GM19395 (cell line): ENCODE results near the gene KCNJ18.
"Not testable (repeated sequence)": the region's sequence is repeated elsewhere in the genome, so short reads cannot be mapped to it uniquely, and the experiment has no call there.

Experiments
- ATAC-seq: cut with Tn5 transposase; IDR thresholded peaks from one replicate; pipeline ENCODE4 v1.9.1; 2021; ENCODE audit warnings: mild to moderate bottlenecking, moderate library complexity; ENCODE audit not compliant: unreplicated experiment

KCNJ18 gene

GRCh38 chr17:21670361-21671155 lies 21.8 kb upstream of the KCNJ18 start:
- ATAC-seq = not testable (repeated sequence)

- not testable (repeated sequence) for ATAC-seq
Observed at GRCh38 chr17:21671437-21671836, 20.9 kb upstream of the KCNJ18 start.

GRCh38 chr17:21671871-21672270 lies 20.5 kb upstream of the KCNJ18 start:
- ATAC-seq = not testable (repeated sequence)

DNA sequence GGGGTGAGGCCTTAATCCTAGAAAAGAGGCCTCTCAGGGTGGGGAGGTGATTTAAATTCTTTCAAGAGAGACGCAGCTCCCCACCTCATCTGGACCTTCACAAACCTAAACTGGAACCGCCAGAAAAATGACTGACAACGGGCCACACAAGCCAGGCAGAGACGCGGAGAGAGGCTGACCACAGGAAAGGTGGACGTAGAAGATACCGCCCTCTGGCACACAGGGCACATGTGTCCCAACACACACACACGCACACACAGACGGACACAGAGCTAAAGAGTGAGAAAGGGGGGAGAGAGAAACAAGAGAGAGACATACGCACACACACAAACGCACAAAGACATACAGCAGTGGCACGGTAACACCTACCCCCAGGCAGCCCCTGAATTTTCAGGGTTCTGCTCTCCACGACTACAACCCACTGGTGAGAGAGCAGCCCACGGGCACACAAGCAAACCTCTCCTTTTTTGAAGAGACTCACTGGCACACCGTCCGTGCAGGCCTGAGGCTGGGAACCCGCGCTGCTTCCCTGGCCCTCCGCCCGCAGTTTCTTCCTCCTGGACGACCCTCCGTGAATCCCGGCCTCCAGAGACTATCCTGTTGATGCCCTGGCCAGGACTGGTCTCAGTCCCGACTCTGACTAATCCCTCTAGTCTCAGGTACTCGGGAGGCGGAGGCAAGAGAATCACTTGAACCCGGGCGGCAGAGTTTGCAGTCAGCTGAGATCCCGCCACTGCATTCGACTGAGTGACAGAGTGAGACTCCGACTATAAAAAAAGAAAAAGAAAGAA lies 18.7 kb upstream of the KCNJ18 start:
- not testable (repeated sequence) for ATAC-seq

DNA sequence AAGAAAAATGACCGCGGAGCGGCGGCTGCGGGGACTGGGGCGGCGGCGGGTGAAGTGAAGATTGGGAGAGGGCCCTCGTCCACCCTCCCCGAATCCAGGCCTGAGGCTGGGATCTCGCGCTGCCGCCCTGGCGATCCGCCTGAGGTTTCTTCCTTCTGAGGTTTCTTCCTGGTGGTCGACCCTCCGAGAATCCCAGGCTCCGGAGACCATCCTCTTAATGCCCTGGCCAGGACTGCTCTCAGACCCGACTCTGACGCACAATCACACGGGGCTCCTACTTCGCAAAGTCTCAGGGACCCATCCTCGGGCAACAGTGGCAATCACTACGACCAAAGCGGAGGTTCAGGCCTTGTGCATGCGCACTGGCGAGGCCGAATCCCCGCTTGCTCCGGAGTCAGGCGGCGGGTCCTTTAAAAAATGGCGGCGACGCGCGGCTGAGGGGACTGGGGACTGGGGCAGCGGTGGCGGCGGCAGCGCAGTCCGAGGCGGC lies 18.0 kb upstream of the KCNJ18 start:
- ATAC-seq = no peak

DNA sequence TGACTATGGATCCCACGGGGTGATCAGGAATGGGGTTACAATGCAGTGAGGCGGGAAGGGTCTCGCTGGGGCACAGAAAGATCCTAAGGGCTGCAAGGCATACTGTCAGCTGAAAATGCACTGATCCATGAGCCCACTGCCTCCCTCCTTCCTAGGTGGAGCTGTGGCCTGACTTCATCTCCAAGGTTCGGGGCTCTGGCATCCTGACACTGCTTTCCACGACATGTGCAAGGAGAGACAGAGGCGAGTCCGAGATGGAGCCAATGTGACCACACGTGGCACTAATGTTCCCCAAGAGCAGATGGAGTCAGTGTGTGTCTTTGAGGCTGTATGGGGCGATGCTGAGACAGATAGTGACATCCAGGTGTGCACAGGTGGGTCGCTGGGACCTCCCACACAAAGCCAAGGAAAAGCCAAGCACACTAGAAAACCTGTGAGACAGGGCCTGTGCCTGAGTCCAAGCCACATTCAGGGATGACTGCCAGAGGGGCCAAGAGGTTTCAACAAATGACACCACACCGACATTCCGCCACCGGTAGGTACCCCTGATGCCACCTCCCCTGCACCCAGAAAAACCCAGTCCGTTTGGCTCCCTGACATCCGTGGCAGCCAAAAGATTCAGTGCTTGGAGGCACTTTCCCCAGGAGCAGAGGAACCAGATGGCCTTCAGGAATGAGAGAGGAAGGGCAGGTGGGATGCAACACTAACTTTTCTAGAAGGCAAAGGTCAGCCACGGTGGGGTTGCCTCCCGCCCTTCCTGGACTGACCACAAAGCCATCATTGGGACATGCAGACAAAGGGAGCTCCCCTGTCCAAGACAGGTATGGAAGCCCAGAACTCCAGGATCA lies 17.2 kb upstream of the KCNJ18 start:
- not testable (repeated sequence) for ATAC-seq

GRCh38 chr17:21675739-21676130 lies 16.6 kb upstream of the KCNJ18 start:
- ATAC-seq = not testable (repeated sequence)

- no peak for ATAC-seq
Observed at GRCh38 chr17:21676281-21677111, 15.8 kb upstream of the KCNJ18 start.

- no peak for ATAC-seq
Observed at GRCh38 chr17:21677126-21677910, 15.0 kb upstream of the KCNJ18 start.

DNA sequence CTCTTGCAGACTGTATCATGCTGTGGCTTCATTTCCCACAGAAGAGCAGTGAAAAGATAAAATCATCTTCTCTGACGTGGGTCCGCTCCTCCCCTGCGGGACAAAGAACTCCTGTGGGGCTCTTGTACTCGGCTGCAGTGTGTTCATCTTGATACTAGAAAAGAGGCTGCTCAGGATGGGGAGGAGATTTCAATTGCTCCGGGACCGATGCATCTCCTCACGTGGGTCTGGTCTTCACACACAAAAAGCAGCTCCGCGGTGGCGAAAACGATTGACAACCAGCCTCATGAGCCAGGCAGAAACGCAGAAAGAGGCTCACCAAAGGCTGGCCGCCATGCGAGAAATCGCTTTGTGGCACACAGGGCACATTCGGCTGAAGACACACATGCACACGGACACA lies 14.4 kb upstream of the KCNJ18 start:
- no peak for ATAC-seq

DNA sequence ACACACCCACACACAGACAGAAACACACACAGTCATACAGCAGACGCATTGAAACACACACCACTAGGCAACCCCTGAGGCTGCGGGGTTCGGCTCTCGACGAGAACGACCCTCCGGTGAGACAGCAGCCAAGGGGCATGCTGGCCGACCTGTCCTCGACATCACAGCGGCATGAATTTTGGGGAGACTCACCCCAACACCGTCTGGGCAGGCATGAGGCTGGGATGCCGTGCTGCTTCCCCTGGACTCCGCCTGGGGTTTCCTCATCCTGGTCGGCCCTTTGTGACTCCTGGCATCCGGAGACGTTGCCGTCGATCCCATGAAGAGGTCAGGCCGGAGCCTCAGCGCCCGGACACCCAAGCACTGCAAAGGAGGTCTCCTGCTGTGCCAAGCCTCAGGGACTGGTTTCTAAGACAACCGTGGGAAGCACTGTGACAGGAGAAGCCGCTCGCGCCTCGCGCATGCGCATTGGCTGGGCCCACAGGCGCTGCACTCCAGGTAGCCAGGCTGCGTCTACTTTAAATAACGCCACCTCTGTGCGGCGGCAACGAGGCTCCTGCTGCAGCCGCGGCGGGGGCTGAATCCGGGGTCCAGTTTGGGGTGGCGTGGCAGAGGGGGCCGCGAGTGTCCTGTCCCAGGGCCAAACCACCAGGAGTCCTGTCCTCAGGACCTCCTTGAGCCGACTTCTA lies 13.8 kb upstream of the KCNJ18 start:
- no peak for ATAC-seq

- no peak for ATAC-seq
Observed at GRCh38 chr17:21679256-21680146, 12.8 kb upstream of the KCNJ18 start.

GRCh38 chr17:21680366-21680765 lies 12.0 kb upstream of the KCNJ18 start:
- ATAC-seq = no peak

GRCh38 chr17:21680850-21681351 lies 11.4 kb upstream of the KCNJ18 start:
- ATAC-seq = not testable (repeated sequence)

DNA sequence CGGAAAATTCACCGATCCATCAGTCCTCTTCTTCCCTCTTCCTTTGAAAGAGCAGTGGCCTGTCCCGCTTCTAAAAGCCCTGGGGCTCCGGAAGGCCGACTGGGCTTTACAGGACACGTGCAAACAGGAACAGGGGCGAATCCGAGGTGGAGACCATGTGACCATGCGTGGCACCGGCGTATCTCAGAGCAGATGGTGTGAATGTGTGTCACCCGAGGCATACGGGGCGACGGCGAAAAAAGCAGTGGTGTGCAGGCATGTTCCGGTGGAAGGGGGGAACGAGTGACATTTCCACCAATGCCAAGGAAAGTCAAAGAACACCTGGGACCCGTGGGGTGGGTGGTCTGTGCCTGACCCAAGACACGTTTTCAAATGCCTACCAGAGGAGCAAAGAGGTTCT lies 10.7 kb upstream of the KCNJ18 start:
- ATAC-seq = not testable (repeated sequence)

DNA sequence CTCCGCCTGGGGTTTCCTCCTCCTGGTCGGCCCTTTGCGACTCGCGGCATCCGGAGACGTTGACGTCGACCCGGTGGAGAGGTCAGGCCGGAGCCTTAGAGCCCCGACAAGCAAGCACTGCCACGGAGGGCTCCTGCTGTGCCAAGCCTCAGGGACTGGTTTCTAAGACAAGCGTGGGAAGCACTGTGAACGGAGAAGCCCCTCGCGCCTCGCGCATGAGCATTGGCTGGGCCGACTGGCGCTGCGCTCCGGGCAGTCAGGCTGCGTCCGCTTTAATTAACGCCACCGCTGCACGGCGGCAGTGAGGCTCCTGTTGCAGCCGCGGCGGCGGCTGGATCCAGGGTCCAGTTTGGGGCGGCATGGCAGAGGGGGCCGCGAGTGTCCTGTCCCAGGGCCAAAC lies 10.2 kb upstream of the KCNJ18 start:
- ATAC-seq = not testable (repeated sequence)

DNA sequence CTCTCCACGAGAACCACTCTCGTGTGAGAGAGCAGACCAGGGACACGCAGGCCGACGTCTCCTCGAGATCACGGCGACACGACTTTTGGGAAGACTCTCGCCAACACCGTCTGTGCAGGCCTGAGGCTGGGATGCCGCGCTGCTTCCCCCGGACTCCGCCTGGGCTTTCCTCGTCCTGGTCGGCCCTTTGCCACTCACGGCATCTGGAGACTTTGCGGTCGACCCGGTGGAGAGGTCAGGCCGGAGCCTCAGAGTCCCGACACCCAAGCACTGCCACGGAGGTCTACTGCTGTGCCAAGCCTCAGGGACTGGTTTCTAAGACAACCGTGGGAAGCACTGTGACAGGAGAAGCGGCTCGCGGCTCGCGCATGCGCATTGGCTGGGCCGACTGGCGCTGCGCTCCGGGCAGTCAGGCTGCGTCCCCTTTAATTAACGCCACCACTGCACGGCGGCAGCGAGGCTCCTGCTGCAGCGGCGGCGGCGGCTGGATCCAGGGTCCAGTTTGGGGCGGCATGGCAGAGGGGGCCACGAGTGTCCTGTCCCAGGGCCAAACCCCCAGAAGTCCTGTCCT lies 9.1 kb upstream of the KCNJ18 start:
- ATAC-seq = not testable (repeated sequence)
